Endothelial cell of umbilical vein (primary cell): ENCODE data around the gene ZAR1L. TPM values are rescaled to one million over a fixed set of nuclear protein-coding genes. Genes with fewer than 3 reads are reported as not detected.

Experiments used
- BruUV-seq: library from RNA; stranded (reverse); fragments of 400-500 nt; replicated peaks from 2 replicates; lab custom pipeline; 2021; lab: Mats Ljungman, UMichigan
- CTCF ChIA-PET: fragments of 300-600, 350-600 bp; sonication (Branson Sonifier 250); formaldehyde crosslinking; loops from one replicate; lab custom pipeline; 2021; ENCODE audit warnings: antibody characterized with exemption, inconsistent platforms; lab: Charles Lee
- POLR2A ChIA-PET: fragments of 300-600, 350-600 bp; sonication (Branson Sonifier 250); formaldehyde crosslinking; loops from one replicate; lab custom pipeline; 2021; ENCODE audit warnings: antibody characterized with exemption, inconsistent platforms; lab: Charles Lee
- DNase-seq: peaks from one replicate; pipeline ENCODE4 v3.0.0-alpha.2; 2011; ENCODE audit warnings: low read depth, low spot score
- FAIRE-seq: peaks from 2 replicates; lab custom pipeline; 2011; peaks lifted over from hg19 to GRCh38; lab: Jason Lieb, UNC
- H2AFZ ChIP-seq: 2 replicates; pipeline ENCODE4 v1.6.0; 2012; ENCODE audit warnings: low read depth, low read length, control low read depth, inconsistent platforms
- H3K27ac ChIP-seq: 2 replicates; pipeline ENCODE4 v1.5.1; 2011; ENCODE audit warnings: low read depth, mild to moderate bottlenecking, control low read depth, low read length, moderate library complexity; ENCODE audit not compliant: insufficient read depth
- H3K27me3 ChIP-seq, 2 experiments: 2 replicates each; pipeline versions ENCODE4 v1.6.0 to v1.6.1; 2011; ENCODE audit warnings: low read length in 2 of 2, mixed read lengths in 1 of 2; ENCODE audit not compliant: control insufficient read depth in 2 of 2, insufficient read depth in 2 of 2
- H3K36me3 ChIP-seq, 2 experiments: 2 replicates in 1 of 2; 3 replicates in 1 of 2; pipeline ENCODE4 v1.5.1; 2011; ENCODE audit warnings: low read length in 2 of 2, mild to moderate bottlenecking in 1 of 2, moderate library complexity in 1 of 2; ENCODE audit not compliant: control insufficient read depth in 2 of 2, insufficient read depth in 2 of 2; ENCODE audit errors: extremely low read depth in 1 of 2
- H3K4me1 ChIP-seq: 3 replicates; pipeline ENCODE4 v1.5.1; 2011; ENCODE audit warnings: mild to moderate bottlenecking, low read length; ENCODE audit not compliant: control insufficient read depth, insufficient read depth; ENCODE audit errors: extremely low read depth
- H3K4me2 ChIP-seq: 2 replicates; pipeline ENCODE4 v1.6.1; 2011; ENCODE audit warnings: low read length, control low read depth, mixed read lengths; ENCODE audit not compliant: insufficient read depth
- H3K4me3 ChIP-seq, 3 experiments: fragments of 200-600 bp in 1 of 3; sonication (generic), shearing (Covaris generic) in 1 of 3; replicated peaks in 1 of 3; 2 replicates each; pipeline ENCODE4 v1.5.1; 2011 to 2016; ENCODE audit warnings: control low read depth in 3 of 3, low read length in 3 of 3, mild to moderate bottlenecking in 2 of 3, inconsistent platforms in 1 of 3, low read depth in 1 of 3, moderate library complexity in 1 of 3; ENCODE audit not compliant: insufficient read depth in 1 of 3
- H3K79me2 ChIP-seq: 2 replicates; pipeline ENCODE4 v1.6.0; 2012; ENCODE audit warnings: low read length, inconsistent platforms; ENCODE audit not compliant: control insufficient read depth, insufficient read depth
- H3K9ac ChIP-seq: replicated peaks from 2 replicates; pipeline ENCODE3; 2011; ENCODE audit warnings: low read length, control low read depth; ENCODE audit not compliant: insufficient read depth; ENCODE audit errors: extremely low read depth
- H3K9me1 ChIP-seq: replicated peaks from 3 replicates; pipeline ENCODE4 v1.6.0; 2011; ENCODE audit warnings: mild to moderate bottlenecking, low read length; ENCODE audit not compliant: control insufficient read depth, insufficient read depth; ENCODE audit errors: extremely low read depth
- H3K9me3 ChIP-seq: replicated peaks from 2 replicates; pipeline ENCODE4 v1.5.1; 2012; ENCODE audit warnings: low read length, inconsistent platforms; ENCODE audit not compliant: control insufficient read depth, insufficient read depth
- H4K20me1 ChIP-seq: replicated peaks from 2 replicates; pipeline ENCODE3; 2011; ENCODE audit warnings: mild to moderate bottlenecking, low read length; ENCODE audit not compliant: control insufficient read depth, insufficient read depth; ENCODE audit errors: extremely low read depth
- CTCF ChIP-seq, 2 donors: IDR thresholded peaks; 1 replicate in 1 of 2; 2 replicates in 1 of 2; pipeline ENCODE4 v1.5.1; 2011; ENCODE audit warnings: low read length in 2 of 2, mild to moderate bottlenecking in 2 of 2, moderate library complexity in 2 of 2, control low read depth in 1 of 2, inconsistent platforms in 1 of 2, low read depth in 1 of 2; ENCODE audit not compliant: insufficient read depth in 1 of 2; ENCODE audit errors: extremely low read depth in 1 of 2
- EZH2 ChIP-seq: IDR thresholded peaks from 2 replicates; pipeline ENCODE4 v1.6.1; 2012; ENCODE audit warnings: borderline replicate concordance, low read depth, mild to moderate bottlenecking, moderate library complexity, low read length, inconsistent platforms; ENCODE audit not compliant: severe bottlenecking
- FOS ChIP-seq: IDR thresholded peaks from 2 replicates; pipeline ENCODE4 v1.6.1; 2011; ENCODE audit warnings: mild to moderate bottlenecking, low read length, moderate library complexity, borderline replicate concordance; ENCODE audit not compliant: insufficient read depth
- GATA2 ChIP-seq: IDR thresholded peaks from 2 replicates; pipeline ENCODE4 v1.7.0; 2011; ENCODE audit warnings: low read depth, mild to moderate bottlenecking, moderate library complexity, mixed read lengths, low read length; ENCODE audit not compliant: insufficient read length, insufficient read depth
- JUN ChIP-seq: IDR thresholded peaks from 2 replicates; pipeline ENCODE4 v1.6.1; 2011; ENCODE audit warnings: borderline replicate concordance, low read depth; ENCODE audit not compliant: insufficient read length, insufficient read depth
- MAX ChIP-seq: IDR thresholded peaks from 2 replicates; pipeline ENCODE4 v1.6.1; 2011; ENCODE audit not compliant: insufficient read depth, insufficient read length
- MYC ChIP-seq: IDR thresholded peaks from one replicate; pipeline ENCODE4 v1.6.1; 2011; ENCODE audit warnings: mild to moderate bottlenecking, low read depth, low read length
- POLR2A ChIP-seq: IDR thresholded peaks from 2 replicates; pipeline ENCODE4 v1.6.1; 2012; ENCODE audit warnings: low read depth, mild to moderate bottlenecking, control low read depth, low read length
- POLR2AphosphoS5 ChIP-seq: IDR thresholded peaks from 2 replicates; pipeline ENCODE4 v1.6.1; 2012; ENCODE audit warnings: low read depth, mild to moderate bottlenecking, control low read depth, low read length, moderate library complexity; ENCODE audit not compliant: insufficient read depth
- dilution Hi-C: fragments of 300-500 bp; cut with MboI; formaldehyde crosslinking; loops from one replicate; pipeline ENCODE4 v1.15.0; 2019; ENCODE audit warnings: low sequenced_read_pairs; ENCODE audit not compliant: extremely low pct_ligation_motif_present
- intact Hi-C: fragments of 100-400 bp; cut with micrococcal nuclease; formaldehyde crosslinking; loops from one replicate; pipeline ENCODE4 v1.10.0; 2022
- polyA plus RNA-seq, 4 experiments: library from polyadenylated mRNA; depleted of rRNA in 3 of 4; stranded (reverse) in 3 of 4; unstranded in 1 of 4; fragments of >200 nt; gene quantifications; 2 replicates each; pipeline versions ENCODE4 v1.2.1 to v1.2.3, GENCODE V29; 2011 to 2012; ENCODE audit warnings: missing spikeins in 1 of 4
- total RNA-seq: library from RNA; stranded (reverse); gene quantifications from 2 replicates; pipeline ENCODE4 v1.2.3, GENCODE V29; 2021

The ZAR1L gene
- total and polyA plus RNA-seq, 2 donors (not counting 3 experiments of a cell fraction or from before 2014, with no cell fraction given) = not detected

- H3K9me1 ChIP-seq = no peaks in the 10 kb centered on the region
- no peak overlapping the region for H3K27ac ChIP-seq
- intact Hi-C loops (no loop called here), dilution Hi-C loops (no loop called here)
- no peak overlapping the region for H3K9ac ChIP-seq
- H3K4me1 ChIP-seq = peaks cover 27% of the 10 kb centered on the region
- no peak for FAIRE-seq
- H3K9me3 ChIP-seq = no peaks in the 10 kb centered on the region
- no peaks in the 10 kb centered on the region for H3K79me2 ChIP-seq
- no peak overlapping the region for H3K4me3 ChIP-seq
- ChIA-PET POLR2A (no interaction called here), CTCF (interaction anchor here (1.2 kb wide), 1 partner anchor 36 kb away, joined by 5 read pairs; no protein-coding TSS in a partner anchor)
- H3K27me3 ChIP-seq = no peaks in the 10 kb centered on the region
- no peak for DNase-seq
- H3K36me3 ChIP-seq = peaks cover 25 to 39% of the 10 kb centered on the region in 2 experiments
- TF ChIP-seq POLR2AphosphoS5 = no peak
- no peak for TF ChIP-seq EZH2
- H4K20me1 ChIP-seq = no peaks in the 10 kb centered on the region
- no TSS peak for BruUV-seq
- H2AFZ ChIP-seq = no peak overlapping the region
- no peak overlapping the region for H3K4me2 ChIP-seq
These were observed 34.1 kb downstream of the ZAR1L start for GRCh38 chr13:32281096-32281495.

GRCh38 chr13:32278426-32278825 is 36.7 kb downstream of the ZAR1L start:
- no peaks in the 10 kb centered on the region for H3K9me3 ChIP-seq
- DNase-seq (no peak), FAIRE-seq (no peak)
- intact Hi-C loops (no loop called here), dilution Hi-C loops (no loop called here)
- no peak overlapping the region for H3K4me2 ChIP-seq
- no peak overlapping the region for H3K4me3 ChIP-seq
- TF ChIP-seq JUN = no peak
- TF ChIP-seq MYC = no peak
- no peak for TF ChIP-seq EZH2
- no peak for TF ChIP-seq POLR2A
- TF ChIP-seq CTCF (IDR thresholded peaks at IDR 0.05; ENCODE audit: extremely low read depth in 1 of 2, insufficient read depth in 1 of 2, low read depth in 1 of 2, low read length in 2 of 2) = no peak
- no peak for TF ChIP-seq FOS
- no peak for TF ChIP-seq MAX
- no peak for TF ChIP-seq POLR2AphosphoS5
- TF ChIP-seq GATA2 = no peak
- POLR2A ChIA-PET = interaction anchor here (0.9 kb wide), 1 partner anchor 8 kb away, joined by 3 read pairs; no protein-coding TSS in a partner anchor
- no peaks in the 10 kb centered on the region for H3K79me2 ChIP-seq
- no peak overlapping the region for H3K9ac ChIP-seq
- no peak overlapping the region for H2AFZ ChIP-seq
- H3K4me1 ChIP-seq = peaks cover 1% of the 10 kb centered on the region
- H3K27ac ChIP-seq = no peak overlapping the region
- CTCF ChIA-PET = no interaction called here
- H4K20me1 ChIP-seq = no peaks in the 10 kb centered on the region
- no peaks in the 10 kb centered on the region for H3K27me3 ChIP-seq
- no TSS peak for BruUV-seq
- no peaks in the 10 kb centered on the region for H3K9me1 ChIP-seq
- H3K36me3 ChIP-seq = peaks cover 29 to 52% of the 10 kb centered on the region in 2 experiments
